GM12875 (cell line): ENCODE data around the gene PLEKHG4B.
"Not testable (repeated sequence)": the region's sequence is repeated elsewhere in the genome, so short reads cannot be mapped to it uniquely, and the experiment has no call there.

Experiments
- H3K4me3 ChIP-seq: one replicate; pipeline ENCODE4 v1.5.1; 2011; ENCODE audit warnings: low read depth, low read length, control low read depth
- CTCF ChIP-seq: IDR thresholded peaks from 2 replicates; pipeline ENCODE4 v1.5.1; 2011; ENCODE audit warnings: low read depth, mild to moderate bottlenecking, control low read depth, inconsistent platforms, low read length, moderate library complexity, borderline replicate concordance; ENCODE audit not compliant: insufficient read depth

Gene PLEKHG4B

GRCh38 chr5:160921-161802 lies 69.2 kb downstream of the PLEKHG4B start:
- no peak for TF ChIP-seq CTCF
- no peak overlapping the region for H3K4me3 ChIP-seq

- no peak overlapping the region for H3K4me3 ChIP-seq
- TF ChIP-seq CTCF = no peak
These were observed 69.8 kb downstream of the PLEKHG4B start for GRCh38 chr5:161803-162110.

- H3K4me3 ChIP-seq = no peak overlapping the region
- no peak for TF ChIP-seq CTCF
These were observed 70.2 kb downstream of the PLEKHG4B start for GRCh38 chr5:162190-162564.

GRCh38 chr5:162565-163337 lies 70.8 kb downstream of the PLEKHG4B start:
- TF ChIP-seq CTCF = no peak
- H3K4me3 ChIP-seq = no peak overlapping the region

- TF ChIP-seq CTCF = no peak
- no peak overlapping the region for H3K4me3 ChIP-seq
These were observed 71.3 kb downstream of the PLEKHG4B start for GRCh38 chr5:163338-163620.

- no peak for TF ChIP-seq CTCF
- H3K4me3 ChIP-seq = no peak overlapping the region
These were observed 71.9 kb downstream of the PLEKHG4B start for GRCh38 chr5:163841-164240.

- no peak overlapping the region for H3K4me3 ChIP-seq
- no peak for TF ChIP-seq CTCF
These were observed 72.3 kb downstream of the PLEKHG4B start for GRCh38 chr5:164244-164643.

GRCh38 chr5:164783-165182 lies 72.8 kb downstream of the PLEKHG4B start:
- H3K4me3 ChIP-seq = not testable (repeated sequence)
